SKM-1 (cell line): ENCODE data around the gene TMEM217.
A peak's percentile ranks its signal among the peaks of the same experiment; 100 is the strongest.

Experiments used
- DNase-seq: peaks from one replicate; lab custom pipeline; 2025; ENCODE audit not compliant: unreplicated experiment; lab: John Stamatoyannopoulos, UW

The TMEM217 gene

GRCh38 chr6:37170273-37171200 lies 87.4 kb downstream of the TMEM217 start:
- DNase-seq, result no peak

GRCh38 chr6:37169496-37170272 lies 88.3 kb downstream of the TMEM217 start, which contains the start of gene PIM1:
Gene PIM1 (plus strand): TSS chr6:37170152. CDS start chr6:37170576, 424 bp downstream.
- peak; percentile 87 for DNase-seq

DNA sequence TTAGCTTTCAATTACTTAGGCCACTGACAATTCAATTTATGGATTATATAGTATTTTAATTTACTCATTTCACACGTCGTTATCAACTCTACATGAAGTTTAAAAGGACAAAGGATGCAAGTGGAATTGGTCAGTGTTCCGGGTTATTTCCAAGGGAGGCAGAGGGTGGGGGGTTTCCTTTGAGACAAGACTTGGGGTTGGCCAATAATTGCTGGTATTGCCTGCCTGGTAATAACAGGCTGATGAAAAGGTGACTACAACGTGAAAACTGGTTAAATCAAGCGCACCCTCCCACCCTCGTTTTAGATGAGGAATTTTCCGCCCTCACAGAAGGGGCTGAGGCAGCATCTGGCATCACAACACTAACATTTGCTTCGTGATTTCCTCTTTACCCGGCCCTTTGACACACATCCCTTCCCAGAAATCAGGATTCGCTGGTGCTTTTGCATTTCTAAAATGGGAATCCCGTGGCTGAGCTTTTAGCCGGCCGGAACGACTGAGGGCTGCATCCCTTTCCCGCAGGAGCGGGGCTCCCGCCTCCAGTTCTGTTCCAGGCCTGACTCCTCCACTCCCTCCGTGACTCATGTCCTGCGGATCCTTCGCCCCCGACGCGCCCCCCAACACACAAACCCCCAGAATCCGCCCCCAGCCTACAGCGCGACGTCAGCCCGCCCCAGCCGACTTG lies 89.0 kb downstream of the TMEM217 start:
- DNase-seq, result no peak

- no peak for DNase-seq
Observed at GRCh38 chr6:37168163-37168758, 89.7 kb downstream of the TMEM217 start.

GRCh38 chr6:37162740-37163139 lies 95.2 kb downstream of the TMEM217 start:
- DNase-seq, result no peak
